Stomach (tissue), 9 donors: Measurements from ENCODE around the gene KCTD10. TPM values are rescaled to one million over a fixed set of nuclear protein-coding genes. Genes with fewer than 3 reads are reported as not detected.

Experiments
- DNase-seq, 2 donors: peaks; one replicate each; pipeline versions ENCODE4 v3.0.0 to v3.0.0-alpha.2; 2013 to 2019
- H3K27ac ChIP-seq, 5 donors: fragments of 200-600 bp in 4 of 5; sonication (generic) in 4 of 5; one replicate each; pipeline ENCODE4 v1.5.1; 2013 to 2019; ENCODE audit warnings: mild to moderate bottlenecking in 1 of 5, moderate library complexity in 1 of 5
- H3K27me3 ChIP-seq, 3 donors: fragments of 200-600 bp; sonication (generic); one replicate each; pipeline ENCODE4 v1.5.1; 2017 to 2019; ENCODE audit warnings: mixed run types in 1 of 3
- H3K36me3 ChIP-seq, 4 donors: fragments of 200-600 bp; sonication (generic); 1 replicate in 3 of 4; 2 replicates in 1 of 4; pipeline ENCODE4 v1.5.1; 2016 to 2019
- H3K4me1 ChIP-seq, 4 donors: fragments of 200-600 bp; sonication (generic); one replicate each; pipeline ENCODE4 v1.5.1; 2016 to 2019
- H3K4me3 ChIP-seq, 4 donors: fragments of 200-600 bp; sonication (generic) in 3 of 4; one replicate each; pipeline ENCODE4 v1.5.1; 2016 to 2019; ENCODE audit warnings: mild to moderate bottlenecking in 1 of 4
- H3K9me3 ChIP-seq, 4 donors: fragments of 200-600 bp; sonication (generic); one replicate each; pipeline ENCODE4 v1.5.1; 2016 to 2019
- EP300 ChIP-seq: sonication (generic); formaldehyde crosslinking; IDR thresholded peaks from one replicate; pipeline ENCODE4 v1.6.1; 2017; ENCODE audit warnings: antibody characterized with exemption
- POLR2A ChIP-seq, 4 donors: fragments of 450-650 bp; IDR thresholded peaks; one replicate each; pipeline ENCODE4 v1.6.1; 2016; ENCODE audit warnings: antibody characterized with exemption in 4 of 4, control low read depth in 2 of 4, mild to moderate bottlenecking in 1 of 4, moderate library complexity in 1 of 4
- POLR2AphosphoS5 ChIP-seq, 3 donors: sonication (generic); formaldehyde crosslinking; IDR thresholded peaks; one replicate each; pipeline ENCODE4 v1.6.1; 2016; ENCODE audit warnings: antibody characterized with exemption in 3 of 3
- WGBS, 5 donors: extraction: QIAGEN DNeasy Blood & Tissue Kit in 3 of 5; methylation state at CpG; one replicate each; pipeline versions ENCODE4 v1.1.5 to v1.1.7; 2013 to 2018; 5-methylcytosine and 5-hydroxymethylcytosine counted together
- intact Hi-C: fragments of 100-400 bp; cut with DNase I; formaldehyde crosslinking; loops from one replicate; pipeline ENCODE4 v1.15.1; 2023; ENCODE audit warnings: low total_unique reads
- polyA plus RNA-seq, 3 donors: library from polyadenylated mRNA; stranded (reverse); fragments of 200-250 nt; gene quantifications; one replicate each; pipeline ENCODE4 v1.2.3, GENCODE V29; 2013
- total RNA-seq, 5 donors: library from RNA; depleted of rRNA; stranded (reverse); fragments of >200 nt; gene quantifications; one replicate each; pipeline versions ENCODE4 v1.1.0 to v1.2.3, GENCODE V29; 2014 to 2016
- TF ChIP-seq, protein P1 (sequence below), 7 experiments: fragments of 450-650 bp in 4 of 7; fragments of 200-600 bp in 3 of 7; sonication (generic) in 3 of 7; IDR thresholded peaks; one replicate each; pipeline ENCODE4 v1.5.1; 2016 to 2019; ENCODE audit warnings: antibody characterized with exemption in 7 of 7, control low read depth in 2 of 7, mild to moderate bottlenecking in 1 of 7
- donor health status: healthy with polysubstance abuse.
- donor health status: Bipolar disorder and iron deficiency.
- donor health status: healthy.

Gene KCTD10
- total and polyA plus RNA-seq, 8 donors = 12.1 to 156 (median 35.1) TPM

DNA sequence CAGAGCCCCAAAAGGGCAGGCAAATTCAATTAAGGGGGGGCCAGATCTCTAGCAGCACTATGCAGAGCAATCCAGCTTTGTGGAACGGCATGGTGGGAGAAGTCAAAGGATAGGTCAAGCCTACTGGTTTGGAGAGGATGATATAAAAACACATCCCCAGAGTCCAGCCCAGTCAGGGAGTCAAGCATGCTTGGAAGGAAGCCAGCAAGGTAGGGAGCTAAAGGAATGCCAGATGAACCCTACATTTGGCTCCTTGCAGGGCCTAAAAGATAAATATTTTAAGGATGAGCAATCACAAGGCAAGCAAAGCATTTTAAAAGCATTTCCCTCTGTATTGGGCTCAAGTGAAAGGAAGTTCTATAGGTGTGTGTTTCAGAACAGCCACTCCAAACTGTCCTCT lies 21.4 kb downstream of the KCTD10 start:
- intact Hi-C loops = no loop called here
- H3K9me3 ChIP-seq = no peaks in the 10 kb centered on the region
- H3K36me3 ChIP-seq = peaks cover 59 to 89% (median 83%) of the 10 kb centered on the region in 4 donors
- no peak overlapping the region for H3K4me3 ChIP-seq
- peak overlapping the region in 2 of 5 donors; percentile 11 to 95 for H3K27ac ChIP-seq
- H3K4me1 ChIP-seq = peaks cover 15 to 49% (median 27%) of the 10 kb centered on the region in 4 donors
- 86 to 100% (median 91%) methylated on average over 1 of the region's 1 CpG for WGBS, 5 donors
- DNase-seq = no peak
- no peaks in the 10 kb centered on the region for H3K27me3 ChIP-seq
- TF ChIP-seq EP300 (no peak), POLR2A (IDR thresholded peaks at IDR 0.05) (no peak), POLR2AphosphoS5 (IDR thresholded peaks at IDR 0.05) (no peak)
- TF ChIP-seq, protein P1, sequence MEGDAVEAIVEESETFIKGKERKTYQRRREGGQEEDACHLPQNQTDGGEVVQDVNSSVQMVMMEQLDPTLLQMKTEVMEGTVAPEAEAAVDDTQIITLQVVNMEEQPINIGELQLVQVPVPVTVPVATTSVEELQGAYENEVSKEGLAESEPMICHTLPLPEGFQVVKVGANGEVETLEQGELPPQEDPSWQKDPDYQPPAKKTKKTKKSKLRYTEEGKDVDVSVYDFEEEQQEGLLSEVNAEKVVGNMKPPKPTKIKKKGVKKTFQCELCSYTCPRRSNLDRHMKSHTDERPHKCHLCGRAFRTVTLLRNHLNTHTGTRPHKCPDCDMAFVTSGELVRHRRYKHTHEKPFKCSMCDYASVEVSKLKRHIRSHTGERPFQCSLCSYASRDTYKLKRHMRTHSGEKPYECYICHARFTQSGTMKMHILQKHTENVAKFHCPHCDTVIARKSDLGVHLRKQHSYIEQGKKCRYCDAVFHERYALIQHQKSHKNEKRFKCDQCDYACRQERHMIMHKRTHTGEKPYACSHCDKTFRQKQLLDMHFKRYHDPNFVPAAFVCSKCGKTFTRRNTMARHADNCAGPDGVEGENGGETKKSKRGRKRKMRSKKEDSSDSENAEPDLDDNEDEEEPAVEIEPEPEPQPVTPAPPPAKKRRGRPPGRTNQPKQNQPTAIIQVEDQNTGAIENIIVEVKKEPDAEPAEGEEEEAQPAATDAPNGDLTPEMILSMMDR (IDR thresholded peaks at IDR 0.05) = no peak

DNA sequence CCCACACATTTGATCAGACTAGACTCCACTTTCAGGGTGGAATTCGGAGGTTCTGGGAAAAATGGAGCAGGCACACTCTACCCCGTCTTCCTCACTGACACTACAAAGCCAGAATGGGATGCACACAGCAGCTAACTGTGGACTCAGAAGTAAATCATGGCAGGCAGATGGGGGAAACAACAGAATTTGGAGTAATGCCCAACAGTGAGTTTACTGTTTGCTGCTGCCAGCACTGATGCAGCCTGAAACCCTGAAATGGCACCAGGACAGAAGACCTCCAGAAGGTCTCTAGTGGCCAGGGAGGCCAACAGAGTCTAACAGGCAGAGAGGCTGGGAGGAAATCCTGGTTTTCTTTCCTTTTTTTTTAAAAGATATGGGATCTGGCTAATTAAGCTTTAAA lies 24.6 kb downstream of the KCTD10 start:
- WGBS, 5 donors = 82 to 91% (median 84%) methylated on average over 2 of the region's 2 CpGs
- no peak for DNase-seq
- TF ChIP-seq EP300 (no peak), POLR2A (IDR thresholded peaks at IDR 0.05) (no peak), POLR2AphosphoS5 (IDR thresholded peaks at IDR 0.05) (no peak)
- TF ChIP-seq, protein P1 (IDR thresholded peaks at IDR 0.05) = no peak
- Histone ChIP-seq H3K36me3 (peaks cover 58 to 99% (median 96%) of the 10 kb centered on the region in 4 donors), H3K4me3 (no peak overlapping the region), H3K9me3 (no peaks in the 10 kb centered on the region), H3K4me1 (peaks cover 3 to 38% (median 7%) of the 10 kb centered on the region in 4 donors), H3K27me3 (no peaks in the 10 kb centered on the region), H3K27ac (peak overlapping the region in 1 of 5 donors; percentile 29)
- intact Hi-C loops = no loop called here

DNA sequence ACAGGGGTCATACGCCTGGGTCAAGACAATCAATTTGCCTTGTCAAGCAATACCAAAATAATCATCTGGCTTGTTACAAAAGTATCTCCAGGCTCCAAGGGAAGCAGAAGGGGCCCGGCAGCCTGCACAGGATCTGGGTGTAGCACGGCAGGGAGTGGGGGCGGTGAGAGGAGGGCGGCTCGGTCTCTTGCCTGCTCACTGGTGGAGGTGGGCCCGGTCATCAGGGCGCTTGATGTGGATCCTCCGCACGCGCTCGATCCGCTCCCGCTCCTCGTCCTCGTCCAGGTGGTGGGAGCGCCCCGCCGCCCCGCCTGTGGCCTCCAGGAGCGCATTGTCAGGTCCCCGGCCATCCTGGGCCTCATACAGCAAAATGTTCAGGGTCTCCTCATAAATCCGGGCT lies 25.7 kb downstream of the KCTD10 start:
- no peaks in the 10 kb centered on the region for H3K27me3 ChIP-seq
- H3K36me3 ChIP-seq = peaks cover 49 to 99% (median 96%) of the 10 kb centered on the region in 4 donors
- no peak for DNase-seq
- TF ChIP-seq EP300 = no peak
- TF ChIP-seq, protein P1 (IDR thresholded peaks at IDR 0.05) = no peak
- TF ChIP-seq POLR2A (IDR thresholded peaks at IDR 0.05) = no peak
- no peak for TF ChIP-seq POLR2AphosphoS5 (IDR thresholded peaks at IDR 0.05)
- WGBS, 5 donors = 81 to 91% (median 88%) methylated on average over 21 to 23 of the region's 23 CpGs
- peaks cover 3 to 36% (median 7%) of the 10 kb centered on the region in 4 donors for H3K4me1 ChIP-seq
- no peak overlapping the region for H3K4me3 ChIP-seq
- H3K27ac ChIP-seq = no peak overlapping the region
- H3K9me3 ChIP-seq = no peaks in the 10 kb centered on the region
- intact Hi-C loops = no loop called here

DNA sequence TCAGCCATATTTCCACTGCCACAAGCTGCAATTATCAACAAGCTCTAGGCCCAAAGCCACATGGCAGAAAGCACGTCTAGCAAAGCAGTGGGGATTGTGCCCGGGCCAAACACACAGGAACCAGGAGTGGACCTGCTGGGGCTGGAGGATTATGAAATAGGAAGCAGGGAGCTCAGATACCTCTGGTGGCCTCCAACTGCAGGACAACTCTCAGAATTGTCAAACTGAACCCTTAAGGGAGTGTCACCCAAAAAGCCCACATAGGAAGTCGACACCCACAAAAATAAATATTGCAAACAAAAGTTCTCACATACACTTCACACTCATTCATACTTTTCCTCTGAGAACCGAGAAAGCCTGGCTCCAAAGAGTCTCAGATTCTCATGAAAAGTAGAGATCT lies 26.1 kb downstream of the KCTD10 start:
- TF ChIP-seq, protein P1 (IDR thresholded peaks at IDR 0.05) = no peak
- TF ChIP-seq EP300 = no peak
- no peak for TF ChIP-seq POLR2A (IDR thresholded peaks at IDR 0.05)
- TF ChIP-seq POLR2AphosphoS5 (IDR thresholded peaks at IDR 0.05) = no peak
- no peak for DNase-seq
- Histone ChIP-seq H3K4me1 (peaks cover 3 to 36% (median 7%) of the 10 kb centered on the region in 4 donors), H3K9me3 (no peaks in the 10 kb centered on the region), H3K36me3 (peaks cover 45 to 99% (median 96%) of the 10 kb centered on the region in 4 donors), H3K27ac (peak overlapping the region in 1 of 5 donors; percentile 13), H3K27me3 (no peaks in the 10 kb centered on the region), H3K4me3 (no peak overlapping the region)
- intact Hi-C loops = no loop called here
- WGBS, 5 donors = 50 to 61% (median 53%) methylated on average over 3 to 4 of the region's 4 CpGs
